Stomach (tissue), 9 donors: ENCODE results near the gene TMEM135. TPM values are rescaled to one million over a fixed set of nuclear protein-coding genes. Genes with fewer than 3 reads are reported as not detected.
A peak's percentile ranks its signal among the peaks of the same experiment; 100 is the strongest.

Experiments used
- DNase-seq, 2 donors: peaks; one replicate each; pipeline versions ENCODE4 v3.0.0 to v3.0.0-alpha.2; 2013 to 2019
- H3K27ac ChIP-seq, 5 donors: fragments of 200-600 bp in 4 of 5; sonication (generic) in 4 of 5; one replicate each; pipeline ENCODE4 v1.5.1; 2013 to 2019; ENCODE audit warnings: mild to moderate bottlenecking in 1 of 5, moderate library complexity in 1 of 5
- H3K27me3 ChIP-seq, 3 donors: fragments of 200-600 bp; sonication (generic); one replicate each; pipeline ENCODE4 v1.5.1; 2017 to 2019; ENCODE audit warnings: mixed run types in 1 of 3
- H3K36me3 ChIP-seq, 4 donors: fragments of 200-600 bp; sonication (generic); 1 replicate in 3 of 4; 2 replicates in 1 of 4; pipeline ENCODE4 v1.5.1; 2016 to 2019
- H3K4me1 ChIP-seq, 4 donors: fragments of 200-600 bp; sonication (generic); one replicate each; pipeline ENCODE4 v1.5.1; 2016 to 2019
- H3K4me3 ChIP-seq, 4 donors: fragments of 200-600 bp; sonication (generic) in 3 of 4; one replicate each; pipeline ENCODE4 v1.5.1; 2016 to 2019; ENCODE audit warnings: mild to moderate bottlenecking in 1 of 4
- H3K9me3 ChIP-seq, 4 donors: fragments of 200-600 bp; sonication (generic); one replicate each; pipeline ENCODE4 v1.5.1; 2016 to 2019
- EP300 ChIP-seq: sonication (generic); formaldehyde crosslinking; IDR thresholded peaks from one replicate; pipeline ENCODE4 v1.6.1; 2017; ENCODE audit warnings: antibody characterized with exemption
- POLR2A ChIP-seq, 4 donors: fragments of 450-650 bp; IDR thresholded peaks; one replicate each; pipeline ENCODE4 v1.6.1; 2016; ENCODE audit warnings: antibody characterized with exemption in 4 of 4, control low read depth in 2 of 4, mild to moderate bottlenecking in 1 of 4, moderate library complexity in 1 of 4
- POLR2AphosphoS5 ChIP-seq, 3 donors: sonication (generic); formaldehyde crosslinking; IDR thresholded peaks; one replicate each; pipeline ENCODE4 v1.6.1; 2016; ENCODE audit warnings: antibody characterized with exemption in 3 of 3
- WGBS, 5 donors: extraction: QIAGEN DNeasy Blood & Tissue Kit in 3 of 5; methylation state at CpG; one replicate each; pipeline versions ENCODE4 v1.1.5 to v1.1.7; 2013 to 2018; 5-methylcytosine and 5-hydroxymethylcytosine counted together
- intact Hi-C: fragments of 100-400 bp; cut with DNase I; formaldehyde crosslinking; loops from one replicate; pipeline ENCODE4 v1.15.1; 2023; ENCODE audit warnings: low total_unique reads
- polyA plus RNA-seq, 3 donors: library from polyadenylated mRNA; stranded (reverse); fragments of 200-250 nt; gene quantifications; one replicate each; pipeline ENCODE4 v1.2.3, GENCODE V29; 2013
- total RNA-seq, 5 donors: library from RNA; depleted of rRNA; stranded (reverse); fragments of >200 nt; gene quantifications; one replicate each; pipeline versions ENCODE4 v1.1.0 to v1.2.3, GENCODE V29; 2014 to 2016
- TF ChIP-seq, protein P1 (sequence below), 7 experiments: fragments of 450-650 bp in 4 of 7; fragments of 200-600 bp in 3 of 7; sonication (generic) in 3 of 7; IDR thresholded peaks; one replicate each; pipeline ENCODE4 v1.5.1; 2016 to 2019; ENCODE audit warnings: antibody characterized with exemption in 7 of 7, control low read depth in 2 of 7, mild to moderate bottlenecking in 1 of 7
- donor health status: healthy with polysubstance abuse.
- donor health status: Bipolar disorder and iron deficiency.
- donor health status: healthy.

TMEM135 gene
- total and polyA plus RNA-seq, 8 donors: 0.58 to 202 (median 3.9) TPM

DNA sequence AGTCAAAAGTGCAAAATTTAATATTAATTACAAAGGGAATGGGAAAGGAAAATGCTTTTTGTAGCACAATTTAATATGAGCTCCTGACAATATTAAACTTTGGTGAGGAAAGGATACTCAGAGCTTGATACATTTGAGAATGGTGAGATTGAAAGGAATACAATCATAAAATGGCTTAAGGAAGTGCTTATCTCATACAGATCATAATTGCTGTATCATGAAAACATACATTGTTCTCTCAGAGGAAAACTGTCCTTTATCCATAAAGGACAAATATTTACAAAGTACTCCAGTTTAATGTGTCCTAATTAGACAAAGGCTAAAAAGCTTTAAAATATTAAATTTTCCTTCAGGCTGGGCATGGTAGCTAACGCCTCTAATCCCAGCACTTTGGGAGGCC lies 260.4 kb downstream of the TMEM135 start:
- 78 to 93% (median 90%) methylated on average over 1 of the region's 1 CpG for WGBS, 5 donors
- H3K27me3 ChIP-seq: no peaks in the 10 kb centered on the region
- no peak overlapping the region for H3K27ac ChIP-seq
- H3K4me1 ChIP-seq: peaks cover 0 to 10% (median 4%) of the 10 kb centered on the region in 4 donors
- no peak overlapping the region for H3K4me3 ChIP-seq
- no peaks in the 10 kb centered on the region for H3K36me3 ChIP-seq
- intact Hi-C loops: no loop called here
- H3K9me3 ChIP-seq: no peaks in the 10 kb centered on the region
- TF ChIP-seq, protein P1, sequence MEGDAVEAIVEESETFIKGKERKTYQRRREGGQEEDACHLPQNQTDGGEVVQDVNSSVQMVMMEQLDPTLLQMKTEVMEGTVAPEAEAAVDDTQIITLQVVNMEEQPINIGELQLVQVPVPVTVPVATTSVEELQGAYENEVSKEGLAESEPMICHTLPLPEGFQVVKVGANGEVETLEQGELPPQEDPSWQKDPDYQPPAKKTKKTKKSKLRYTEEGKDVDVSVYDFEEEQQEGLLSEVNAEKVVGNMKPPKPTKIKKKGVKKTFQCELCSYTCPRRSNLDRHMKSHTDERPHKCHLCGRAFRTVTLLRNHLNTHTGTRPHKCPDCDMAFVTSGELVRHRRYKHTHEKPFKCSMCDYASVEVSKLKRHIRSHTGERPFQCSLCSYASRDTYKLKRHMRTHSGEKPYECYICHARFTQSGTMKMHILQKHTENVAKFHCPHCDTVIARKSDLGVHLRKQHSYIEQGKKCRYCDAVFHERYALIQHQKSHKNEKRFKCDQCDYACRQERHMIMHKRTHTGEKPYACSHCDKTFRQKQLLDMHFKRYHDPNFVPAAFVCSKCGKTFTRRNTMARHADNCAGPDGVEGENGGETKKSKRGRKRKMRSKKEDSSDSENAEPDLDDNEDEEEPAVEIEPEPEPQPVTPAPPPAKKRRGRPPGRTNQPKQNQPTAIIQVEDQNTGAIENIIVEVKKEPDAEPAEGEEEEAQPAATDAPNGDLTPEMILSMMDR (IDR thresholded peaks at IDR 0.05): no peak
- TF ChIP-seq POLR2AphosphoS5 (IDR thresholded peaks at IDR 0.05) (no peak), POLR2A (IDR thresholded peaks at IDR 0.05) (no peak), EP300 (no peak)
- DNase-seq: no peak

DNA sequence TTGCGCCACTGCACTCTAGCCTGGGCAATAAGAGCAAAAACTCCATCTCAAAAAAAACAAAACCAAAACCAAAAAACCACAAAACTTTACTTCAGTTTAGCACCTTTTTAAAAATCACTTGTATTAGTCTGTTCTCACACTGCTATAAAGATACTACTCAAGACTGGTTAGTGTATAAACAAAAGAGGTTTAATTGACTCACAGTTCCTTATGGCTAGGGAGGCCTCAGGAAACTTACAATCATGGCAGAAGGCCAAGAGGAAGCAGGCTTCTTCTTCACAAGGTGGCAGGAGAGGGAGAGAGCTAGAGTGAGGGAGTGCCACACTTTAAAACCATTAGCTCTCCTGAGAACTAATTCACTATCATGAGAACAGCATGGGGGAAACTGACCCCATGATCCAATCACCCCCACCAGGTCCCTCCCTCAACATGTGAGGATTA lies 261.3 kb downstream of the TMEM135 start:
- Histone ChIP-seq H3K27me3 (no peaks in the 10 kb centered on the region), H3K4me3 (no peak overlapping the region), H3K36me3 (no peaks in the 10 kb centered on the region), H3K27ac (no peak overlapping the region), H3K4me1 (peaks cover 0 to 10% (median 4%) of the 10 kb centered on the region in 4 donors), H3K9me3 (no peaks in the 10 kb centered on the region)
- no peak for DNase-seq
- no peak for TF ChIP-seq POLR2A (IDR thresholded peaks at IDR 0.05)
- TF ChIP-seq EP300: no peak
- no peak for TF ChIP-seq POLR2AphosphoS5 (IDR thresholded peaks at IDR 0.05)
- TF ChIP-seq, protein P1 (IDR thresholded peaks at IDR 0.05): no peak
- WGBS, 5 donors: 86 to 100% (median 92%) methylated on average over 1 of the region's 1 CpG
- intact Hi-C loops: no loop called here

DNA sequence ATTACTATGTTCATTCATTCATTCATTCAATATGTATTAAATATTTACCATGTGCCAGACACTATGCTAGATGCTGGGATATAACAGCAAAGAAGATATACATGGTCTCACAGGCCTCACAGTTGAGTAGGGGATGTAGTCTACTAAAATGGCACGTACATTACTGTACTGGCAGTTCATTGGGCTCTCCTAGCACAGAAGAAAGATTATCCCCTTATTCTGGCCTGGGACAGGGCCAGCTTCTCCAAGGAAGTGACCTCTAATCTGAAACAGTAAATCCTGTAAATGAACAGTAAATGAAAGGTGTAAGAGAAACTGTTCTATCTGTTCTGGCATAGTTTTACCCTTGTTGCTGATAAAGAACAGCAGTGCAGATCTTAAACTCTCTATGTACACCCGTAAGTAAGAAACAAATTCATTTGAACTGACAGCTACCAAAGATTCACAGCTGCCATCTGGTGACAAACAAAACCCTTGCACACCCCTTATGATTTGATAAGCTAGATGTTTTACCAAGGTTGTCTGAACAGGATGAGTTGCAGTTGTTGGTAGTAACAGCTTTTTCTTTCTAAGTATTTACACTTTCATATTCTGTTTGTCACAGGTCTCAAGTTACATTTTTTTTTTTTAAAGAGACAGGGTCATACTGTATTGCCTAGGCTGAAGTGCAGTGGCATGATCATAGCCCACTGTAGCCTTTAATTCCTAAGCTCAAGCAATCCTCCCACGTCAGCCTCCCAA lies 263.1 kb downstream of the TMEM135 start:
- WGBS, 5 donors: 45 to 62% (median 51%) methylated on average over 3 of the region's 3 CpGs
- no peak for DNase-seq
- peaks cover 0 to 10% (median 4%) of the 10 kb centered on the region in 4 donors for H3K4me1 ChIP-seq
- no peak for TF ChIP-seq POLR2A (IDR thresholded peaks at IDR 0.05)
- TF ChIP-seq, protein P1 (IDR thresholded peaks at IDR 0.05): no peak
- TF ChIP-seq EP300: no peak
- TF ChIP-seq POLR2AphosphoS5 (IDR thresholded peaks at IDR 0.05): no peak
- no peaks in the 10 kb centered on the region for H3K36me3 ChIP-seq
- peak overlapping the region in 1 of 5 donors; percentile 10 for H3K27ac ChIP-seq
- H3K9me3 ChIP-seq: no peaks in the 10 kb centered on the region
- no peaks in the 10 kb centered on the region for H3K27me3 ChIP-seq
- intact Hi-C loops: no loop called here
- H3K4me3 ChIP-seq: no peak overlapping the region

DNA sequence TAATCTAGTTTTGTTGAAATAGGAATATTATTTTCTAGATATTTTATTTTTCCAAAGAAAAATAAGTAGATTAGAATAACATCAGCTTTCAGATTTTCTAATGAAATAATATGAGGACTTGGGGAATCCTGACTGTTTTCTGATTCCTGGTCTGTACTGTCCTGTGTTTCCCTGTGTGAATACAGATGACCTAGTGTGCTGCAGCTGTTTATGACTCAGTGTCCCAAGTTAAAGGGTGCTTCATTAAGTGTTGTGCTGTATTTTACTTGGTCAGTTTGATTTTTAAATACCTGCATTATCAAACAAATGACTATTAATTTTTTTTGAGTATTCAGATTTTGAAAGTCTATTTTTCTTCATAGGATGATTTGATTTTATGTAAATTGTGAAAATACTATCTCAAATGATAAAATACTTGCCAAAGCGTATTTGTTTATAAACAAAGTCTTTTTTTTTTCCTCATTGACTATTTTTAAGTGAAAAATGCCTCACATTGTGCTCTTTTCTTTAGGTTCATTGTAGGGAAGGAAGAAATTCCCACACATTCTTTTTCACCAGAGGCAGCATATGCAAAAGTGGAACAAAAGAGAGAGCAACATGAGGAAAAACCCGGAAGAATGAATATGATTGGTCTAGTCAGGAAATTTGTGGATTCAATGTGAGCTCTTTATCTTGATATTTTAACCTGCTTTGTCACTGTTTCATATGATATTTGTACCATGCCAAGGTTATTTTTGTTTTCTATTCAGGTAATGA lies 264.2 kb downstream of the TMEM135 start:
- TF ChIP-seq POLR2A (IDR thresholded peaks at IDR 0.05) (no peak), EP300 (no peak), POLR2AphosphoS5 (IDR thresholded peaks at IDR 0.05) (no peak)
- TF ChIP-seq, protein P1 (IDR thresholded peaks at IDR 0.05): no peak
- no peaks in the 10 kb centered on the region for H3K36me3 ChIP-seq
- no peaks in the 10 kb centered on the region for H3K27me3 ChIP-seq
- peaks cover 0 to 17% (median 4%) of the 10 kb centered on the region in 4 donors for H3K4me1 ChIP-seq
- no peak overlapping the region for H3K27ac ChIP-seq
- no peaks in the 10 kb centered on the region for H3K9me3 ChIP-seq
- no peak overlapping the region for H3K4me3 ChIP-seq
- intact Hi-C loops: no loop called here
- WGBS, 5 donors: 18 to 62% (median 46%) methylated on average over 2 of the region's 2 CpGs
- DNase-seq: no peak
